Measurements from ENCODE around the gene KCNIP1.

Gene KCNIP1

GRCh38 chr5:170634256-170634990 lies 130.6 kb downstream of the KCNIP1 start:
- no peak for FAIRE-seq
- DNase-seq (ENCODE audit: extremely low spot score, insufficient read length, low read depth) = no peak

DNA sequence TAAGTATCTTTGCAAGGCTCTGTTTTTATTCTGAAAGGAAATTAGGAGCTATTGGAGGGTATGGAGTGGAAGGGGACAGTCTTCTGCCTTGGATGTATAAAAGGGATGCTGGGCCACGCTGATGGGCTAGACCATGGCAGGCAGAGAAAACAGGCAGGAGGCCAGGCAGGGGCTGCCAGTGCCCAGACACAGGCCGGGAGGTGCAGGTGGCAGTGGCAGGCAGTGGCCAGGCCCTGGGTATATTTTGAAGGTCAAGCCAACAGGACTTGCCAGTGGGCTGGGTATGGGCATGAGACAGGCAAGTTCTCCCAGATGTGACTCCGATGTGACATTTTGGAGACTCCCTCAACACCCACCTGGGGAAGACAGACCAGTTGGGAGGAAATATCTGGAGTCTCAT lies 131.9 kb downstream of the KCNIP1 start:
- no peak for DNase-seq (ENCODE audit: extremely low spot score, insufficient read length, low read depth)
- FAIRE-seq = no peak

DNA sequence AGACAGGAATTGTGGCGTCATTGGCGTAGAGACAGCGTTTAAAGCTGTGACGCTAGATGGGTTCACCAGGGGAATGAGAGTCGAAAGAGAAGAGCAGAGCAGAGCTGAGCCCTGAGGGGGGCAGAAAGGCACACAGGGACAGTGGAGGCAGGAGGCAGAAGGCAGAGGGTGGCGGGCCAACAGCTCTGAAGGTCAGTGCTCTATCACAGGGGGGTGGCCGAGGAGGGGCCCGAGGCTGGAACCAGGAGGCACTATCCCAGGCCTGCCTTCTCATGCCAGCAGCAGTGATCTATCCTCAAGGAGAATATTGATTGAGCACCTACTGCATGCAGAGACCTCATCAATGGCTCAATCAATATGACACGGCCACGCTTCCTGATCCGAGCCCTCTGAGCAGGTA lies 132.4 kb downstream of the KCNIP1 start:
- FAIRE-seq (no peak), DNase-seq (ENCODE audit: extremely low spot score, insufficient read length, low read depth) (no peak)

- no peak for DNase-seq (ENCODE audit: extremely low spot score, insufficient read length, low read depth)
- FAIRE-seq = no peak
These were observed 133.1 kb downstream of the KCNIP1 start for GRCh38 chr5:170636801-170637477.

DNA sequence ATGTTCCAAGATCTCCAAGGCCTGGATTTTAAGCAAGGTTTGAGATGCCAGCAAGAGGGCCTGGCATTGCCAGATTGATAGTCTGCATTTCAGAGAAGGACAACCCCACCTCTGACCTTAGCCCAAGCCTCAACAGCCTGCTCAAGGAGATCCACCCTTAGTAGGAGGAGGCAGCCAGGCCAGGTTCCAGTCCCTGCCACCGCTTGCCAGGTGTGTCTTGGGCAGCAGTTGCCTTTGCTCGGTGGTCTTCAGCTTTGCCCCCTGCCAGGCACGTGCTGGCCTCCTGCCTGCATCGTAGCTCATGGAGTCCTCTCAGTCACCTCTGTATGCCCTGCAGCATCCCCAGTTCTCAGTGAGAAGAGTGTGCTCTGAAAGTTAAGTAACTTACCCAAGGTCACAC lies 134.2 kb downstream of the KCNIP1 start:
- FAIRE-seq = no peak

GRCh38 chr5:170638454-170639220 lies 134.8 kb downstream of the KCNIP1 start:
- peak; percentile 48 for DNase-seq (ENCODE audit: extremely low spot score, insufficient read length, low read depth)
- peak; percentile 67 for FAIRE-seq

More for the DNA sequence above, 134.2 kb downstream of the KCNIP1 start:
- no peak for DNase-seq (ENCODE audit: extremely low spot score, insufficient read length, low read depth)

DNA sequence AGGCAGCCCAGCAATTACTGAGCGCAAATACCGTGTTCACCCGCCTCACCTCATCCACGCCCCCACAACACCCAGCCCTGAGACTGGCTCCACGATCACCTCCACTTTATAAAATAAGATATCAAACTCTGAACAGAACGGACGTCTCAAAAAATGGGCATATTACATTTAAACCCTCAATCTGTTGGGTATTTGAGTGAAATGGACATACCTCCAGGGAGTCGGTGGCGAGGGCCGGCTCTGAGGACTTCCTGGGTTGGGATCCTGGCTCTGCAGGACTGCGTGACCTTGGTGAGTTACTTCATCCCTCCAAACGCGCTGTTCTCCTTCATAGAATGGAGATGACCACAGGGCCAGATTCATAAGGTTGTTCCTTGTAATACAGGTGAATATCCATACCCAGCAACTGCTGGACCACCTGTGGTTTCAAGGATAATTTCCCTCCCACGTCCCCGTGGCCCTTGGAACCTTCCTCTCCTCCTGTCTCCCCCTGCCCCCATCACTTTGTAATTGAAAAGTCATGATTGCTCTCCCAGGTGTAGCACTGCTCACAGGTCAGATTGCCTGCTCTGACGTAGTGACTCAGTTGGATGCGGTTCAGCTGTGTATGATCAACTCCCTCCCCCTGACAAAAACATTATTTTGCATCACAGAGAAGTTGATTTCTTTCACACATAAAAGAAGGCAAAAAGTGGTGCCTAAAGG lies 135.6 kb downstream of the KCNIP1 start:
- FAIRE-seq = no peak

GRCh38 chr5:170640731-170641588 lies 137.1 kb downstream of the KCNIP1 start:
- FAIRE-seq (no peak), DNase-seq (ENCODE audit: extremely low spot score, insufficient read length, low read depth) (no peak)

More for the DNA sequence above, 135.6 kb downstream of the KCNIP1 start:
- DNase-seq (ENCODE audit: extremely low spot score, insufficient read length, low read depth) = no peak

GRCh38 chr5:170641589-170642031 lies 137.8 kb downstream of the KCNIP1 start:
- DNase-seq (ENCODE audit: extremely low spot score, insufficient read length, low read depth) = no peak
- no peak for FAIRE-seq

DNA sequence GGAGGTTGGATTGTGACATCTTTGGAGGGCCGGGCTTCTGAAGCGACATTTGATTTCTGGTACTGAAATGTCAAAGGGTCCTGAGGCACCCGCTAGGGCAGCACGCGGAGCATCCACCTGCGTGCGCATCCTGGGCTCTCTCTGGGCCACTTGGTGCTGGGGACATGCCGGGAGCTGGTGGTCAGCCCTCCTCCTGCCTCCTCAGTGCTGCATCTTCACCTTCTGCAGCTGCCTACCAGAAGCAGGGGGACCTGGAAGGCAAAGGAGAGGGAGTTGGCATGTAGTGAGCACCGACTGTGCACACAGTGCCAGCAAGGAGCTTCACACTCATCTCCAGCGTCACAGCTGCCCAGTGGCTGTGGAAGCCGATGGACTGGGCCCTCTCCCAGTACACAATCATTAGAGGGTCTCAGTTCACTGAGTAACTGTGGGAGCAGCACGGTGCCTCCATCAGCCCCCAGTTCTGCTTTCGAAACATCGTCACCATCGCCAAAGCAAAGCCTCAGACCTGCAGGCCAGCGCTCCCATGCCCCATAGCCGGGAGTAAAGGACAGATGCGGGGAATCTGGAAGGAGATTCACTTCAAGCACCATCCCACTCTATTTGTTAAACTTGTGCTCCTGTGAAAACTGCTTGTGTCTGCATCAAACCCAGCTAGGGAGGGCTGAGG lies 138.4 kb downstream of the KCNIP1 start:
- no peak for DNase-seq (ENCODE audit: extremely low spot score, insufficient read length, low read depth)
- no peak for FAIRE-seq

DNA sequence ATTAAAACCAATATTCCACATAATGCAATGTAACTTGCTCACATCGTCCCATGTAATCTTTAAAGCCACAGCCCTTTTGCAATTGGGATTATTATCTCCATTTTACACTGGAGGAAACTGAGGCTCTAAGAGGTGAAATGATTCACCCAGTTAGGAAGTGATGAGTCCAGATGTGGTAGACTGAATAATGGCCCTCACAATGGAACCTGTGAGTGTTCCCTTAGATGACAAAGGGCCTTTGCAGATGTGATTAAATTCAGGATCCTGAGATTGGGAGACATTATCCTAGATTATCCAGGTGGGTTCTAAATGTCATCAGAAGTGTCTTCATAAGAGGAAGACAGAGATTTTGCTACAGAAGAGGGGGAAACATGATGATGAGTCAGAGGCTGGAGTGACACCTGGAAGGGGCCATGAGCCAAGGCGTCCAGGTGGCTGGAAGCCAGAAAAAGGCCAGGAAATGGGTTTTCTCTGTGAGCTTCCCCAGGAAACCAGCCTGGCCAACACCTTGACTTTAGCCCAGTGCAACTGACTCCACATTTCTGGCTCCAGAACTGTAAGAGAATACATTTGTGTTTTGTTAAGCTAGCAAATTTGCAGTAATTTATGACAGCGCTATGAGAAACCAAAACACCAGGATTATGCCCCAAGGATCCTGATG lies 139.1 kb downstream of the KCNIP1 start:
- DNase-seq (ENCODE audit: extremely low spot score, insufficient read length, low read depth) (no peak), FAIRE-seq (no peak)

GRCh38 chr5:170643591-170643990 lies 139.8 kb downstream of the KCNIP1 start:
- FAIRE-seq = no peak
- no peak for DNase-seq (ENCODE audit: extremely low spot score, insufficient read length, low read depth)

DNA sequence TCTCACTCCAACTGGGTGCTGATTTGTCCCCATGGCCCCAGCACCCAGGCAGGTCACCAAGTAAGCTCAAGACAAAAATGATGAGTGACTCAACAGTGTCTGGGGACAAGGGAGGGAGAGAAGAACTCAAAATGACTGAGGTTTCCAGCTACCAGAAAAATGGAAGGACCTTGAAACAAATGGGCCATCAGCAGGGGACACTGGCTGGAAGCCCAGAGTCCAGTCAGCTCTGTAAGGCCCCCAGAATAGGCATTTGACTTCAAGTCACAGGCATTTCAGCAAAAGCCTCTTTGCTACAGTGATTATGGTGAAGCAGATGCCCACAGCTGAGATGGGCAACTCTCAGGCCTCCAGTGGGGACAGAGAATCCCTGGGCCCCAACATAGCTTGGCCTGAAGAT lies 140.7 kb downstream of the KCNIP1 start:
- FAIRE-seq = no peak
- DNase-seq (ENCODE audit: extremely low spot score, insufficient read length, low read depth) = no peak

DNA sequence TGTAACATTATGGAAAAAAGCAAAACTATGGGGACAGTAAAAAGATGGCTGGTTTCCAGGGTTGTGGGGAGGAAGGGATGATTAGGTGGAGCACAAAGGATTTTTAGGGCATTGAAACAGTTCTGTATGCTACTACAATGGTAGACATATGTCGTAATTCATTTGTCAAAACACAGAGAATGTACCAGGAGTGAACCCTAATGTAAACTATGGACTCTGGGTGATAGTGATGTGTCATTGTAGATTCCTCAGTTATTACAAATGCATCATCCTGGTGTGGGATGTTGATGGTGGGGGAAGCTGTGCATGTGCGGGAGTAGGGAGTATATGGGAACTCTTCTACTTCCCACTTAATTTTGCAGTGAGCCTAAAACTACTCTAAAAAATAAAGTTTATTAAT lies 144.7 kb downstream of the KCNIP1 start:
- FAIRE-seq (no peak), DNase-seq (ENCODE audit: extremely low spot score, insufficient read length, low read depth) (no peak)

DNA sequence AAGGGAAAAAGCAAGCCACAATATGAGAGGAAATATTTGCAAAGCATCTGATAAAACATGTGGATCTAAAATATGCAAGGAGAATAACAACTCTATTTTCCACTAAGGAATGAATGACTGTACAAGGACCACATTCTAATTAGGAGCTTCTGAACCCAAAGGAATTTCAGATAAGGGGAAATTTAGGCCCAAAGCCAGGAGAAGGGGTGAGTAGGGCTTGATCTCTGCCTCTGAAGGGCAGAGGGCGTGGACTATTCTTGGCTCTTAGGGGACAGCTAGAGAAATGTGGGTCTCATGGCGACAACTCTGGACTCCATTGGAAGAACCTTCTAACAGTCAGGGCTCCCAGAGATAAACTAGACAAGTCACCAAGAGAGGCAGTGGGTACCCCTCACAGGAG lies 147.0 kb downstream of the KCNIP1 start:
- no peak for DNase-seq (ENCODE audit: extremely low spot score, insufficient read length, low read depth)
- no peak for FAIRE-seq

GRCh38 chr5:170651604-170652277 lies 147.9 kb downstream of the KCNIP1 start:
- DNase-seq (ENCODE audit: extremely low spot score, insufficient read length, low read depth) = no peak
- FAIRE-seq = no peak

DNA sequence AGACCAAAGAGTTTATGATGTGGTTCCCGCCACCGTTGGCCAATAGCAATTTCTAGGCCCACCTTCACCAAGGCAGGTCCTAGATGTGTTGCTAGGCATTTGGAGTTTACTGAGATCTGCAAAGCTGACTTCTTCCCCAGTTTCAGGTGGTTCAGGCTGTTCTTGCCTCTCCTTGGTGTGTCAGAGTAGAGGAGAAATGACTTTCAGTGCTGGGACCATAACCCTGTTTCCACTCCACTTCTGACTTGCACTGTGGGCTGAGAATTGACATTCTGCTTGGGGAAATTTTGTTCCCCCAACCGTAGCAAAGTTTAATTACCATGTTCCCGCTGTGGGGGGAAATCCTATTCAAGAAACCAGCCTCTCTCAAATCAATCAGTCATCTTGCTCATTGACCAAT lies 151.7 kb downstream of the KCNIP1 start:
- no peak for DNase-seq (ENCODE audit: extremely low spot score, insufficient read length, low read depth)
- no peak for FAIRE-seq

- DNase-seq (ENCODE audit: extremely low spot score, insufficient read length, low read depth) (no peak), FAIRE-seq (no peak)
These were observed 152.1 kb downstream of the KCNIP1 start for GRCh38 chr5:170655920-170656319.

All from GM18507 (cell line).